Fibroblast of skin of back (primary cell): ENCODE data around the gene PHRF1.

Source experiments
- DNase-seq: peaks from one replicate; pipeline ENCODE4 v3.0.0-alpha.2; 2013

The PHRF1 gene

DNA sequence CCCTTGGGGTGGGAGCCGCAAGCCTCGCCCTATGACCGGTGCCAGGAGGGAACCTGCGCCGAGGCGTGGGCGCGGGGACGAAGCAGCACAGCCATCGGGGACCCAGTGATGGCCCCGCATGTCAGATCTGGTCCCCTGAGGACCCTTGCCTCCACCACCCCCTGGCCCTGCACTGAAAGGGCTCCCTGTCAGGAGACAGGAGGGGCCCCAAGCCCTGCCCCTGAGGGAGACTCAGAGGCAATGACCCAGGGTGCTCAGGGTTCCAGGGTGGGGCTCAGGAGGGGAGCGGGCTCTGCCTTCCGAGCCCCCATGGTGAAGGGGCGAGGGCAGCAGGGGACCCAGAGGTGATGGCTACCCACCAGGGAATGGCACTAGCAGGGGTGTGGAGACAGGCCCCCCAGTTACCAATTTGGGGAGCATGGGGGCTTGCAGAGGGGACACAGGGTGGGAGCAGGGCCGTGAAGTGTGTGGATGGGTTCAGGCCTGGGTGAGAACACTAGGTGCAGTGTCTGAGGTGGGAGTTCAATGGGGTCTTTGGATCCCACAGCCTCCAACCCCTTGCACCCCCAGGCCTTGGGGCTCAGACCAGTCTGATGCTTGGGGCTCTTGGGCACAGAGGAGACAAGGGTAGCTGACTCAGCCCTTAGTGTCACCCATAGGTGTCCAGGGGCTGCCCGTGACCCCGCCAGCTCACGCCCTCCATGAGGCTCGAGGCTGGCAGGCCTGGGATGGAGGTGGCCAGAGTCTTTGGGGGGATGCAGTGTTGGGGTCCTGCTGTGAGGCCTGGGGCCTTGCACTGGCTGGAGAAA is 38.4 kb upstream of the PHRF1 start:
- DNase-seq, result no peak

DNA sequence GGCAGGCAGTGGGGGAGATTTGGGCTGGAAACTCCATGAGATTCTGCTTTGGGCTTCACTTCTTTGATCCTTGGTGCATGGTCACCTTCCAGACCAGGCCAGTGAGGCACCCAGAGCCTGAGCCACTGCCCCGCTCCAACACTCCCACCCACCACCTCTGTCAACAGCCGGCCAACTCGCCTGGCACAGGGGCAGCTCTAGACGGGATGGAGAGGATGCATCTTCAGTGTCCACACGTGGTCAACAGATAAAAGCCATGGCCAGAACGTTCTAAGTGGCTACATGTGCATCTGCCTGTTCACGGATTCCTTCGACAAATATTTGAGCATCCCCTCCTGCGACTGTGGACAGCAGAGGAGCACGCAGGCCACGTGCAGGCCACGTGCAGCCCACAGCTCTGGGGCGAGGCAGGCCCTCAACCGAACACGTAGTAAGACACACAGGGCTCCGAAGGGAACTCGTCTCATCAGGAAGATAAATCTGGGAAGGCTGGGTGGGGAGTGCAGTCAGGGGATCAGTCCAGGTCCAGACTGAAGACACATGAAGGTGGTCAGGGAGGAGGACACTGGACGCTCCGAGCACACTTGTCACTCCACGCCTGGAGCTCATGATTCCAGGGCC is 37.7 kb upstream of the PHRF1 start:
- no peak for DNase-seq

GRCh38 chr11:539971-540481 is 36.2 kb upstream of the PHRF1 start:
- no peak for DNase-seq

GRCh38 chr11:540583-541432 is 35.5 kb upstream of the PHRF1 start:
- no peak for DNase-seq

- DNase-seq, result no peak
Observed at GRCh38 chr11:541433-541885, 34.8 kb upstream of the PHRF1 start.

DNA sequence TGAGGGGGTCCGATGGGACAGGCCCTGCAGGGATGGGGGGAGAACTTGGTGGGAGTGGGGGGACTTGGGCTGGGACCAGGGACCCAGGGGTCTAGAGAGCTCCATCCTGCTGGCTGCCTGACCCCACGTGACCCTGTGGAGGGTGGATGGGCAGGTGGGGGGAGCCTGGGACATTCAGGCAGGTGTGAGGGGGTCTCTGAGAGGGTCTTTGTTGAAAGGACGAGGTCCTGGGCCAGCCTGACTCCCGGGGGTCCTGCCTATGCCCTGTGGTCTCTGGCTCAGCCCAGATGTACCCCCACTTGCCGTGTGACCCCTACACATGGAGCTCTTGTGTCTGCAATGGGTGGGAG is 31.5 kb upstream of the PHRF1 start:
- DNase-seq, result no peak

DNA sequence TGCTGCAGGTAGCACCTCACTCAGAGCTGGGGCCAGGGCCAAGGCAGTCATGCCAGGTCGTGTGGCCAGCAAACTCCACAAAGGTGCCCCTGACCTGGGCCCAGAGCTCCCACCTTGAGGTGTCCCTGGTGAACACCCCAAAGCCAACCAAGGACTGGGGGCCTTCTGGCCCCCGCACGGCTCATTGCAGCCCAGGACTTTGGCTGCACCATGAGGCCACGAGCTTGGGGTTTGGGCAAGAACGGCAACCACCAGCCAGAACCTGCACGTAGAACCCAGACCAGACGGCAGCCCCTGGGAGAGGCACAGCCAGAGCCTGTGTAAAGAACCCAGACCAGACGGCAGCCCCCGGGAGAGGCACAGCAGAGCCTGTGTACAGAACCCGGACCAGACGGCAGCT is 31.1 kb upstream of the PHRF1 start:
- DNase-seq, result no peak

GRCh38 chr11:548700-549603 is 27.3 kb upstream of the PHRF1 start:
- DNase-seq, result no peak

DNA sequence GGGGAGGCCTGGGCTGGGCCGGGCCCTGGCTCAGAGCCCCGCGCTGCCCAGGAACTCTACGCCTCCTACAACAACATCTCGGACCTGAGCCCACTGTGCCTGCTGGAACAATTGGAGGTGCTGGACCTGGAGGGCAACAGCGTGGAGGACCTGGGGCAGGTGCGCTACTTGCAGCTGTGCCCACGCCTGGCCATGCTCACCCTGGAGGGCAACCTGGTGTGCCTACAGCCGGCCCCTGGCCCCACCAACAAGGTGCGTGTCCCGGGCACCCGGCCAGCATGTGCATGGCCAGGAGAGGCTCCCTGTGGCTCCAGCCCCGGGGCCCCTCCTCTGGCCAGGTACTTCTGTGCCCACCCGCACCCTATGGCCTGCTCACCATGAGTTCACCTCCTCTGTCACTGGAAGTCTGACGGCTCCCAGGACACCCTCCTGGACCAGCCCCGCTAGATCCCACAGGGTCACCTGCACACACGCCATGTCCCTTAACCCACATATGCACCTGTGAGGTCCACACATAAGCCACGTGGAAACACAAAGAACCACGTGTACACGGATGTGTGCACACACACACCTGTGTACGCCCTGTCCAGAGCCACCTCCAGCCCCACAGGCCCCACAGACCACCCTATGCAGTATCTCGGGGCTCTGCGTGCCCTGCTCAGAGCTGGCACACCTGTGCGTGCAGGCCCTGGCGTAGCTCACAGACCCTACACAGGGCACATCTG is 26.1 kb upstream of the PHRF1 start:
- no peak for DNase-seq

GRCh38 chr11:550746-551085 is 25.6 kb upstream of the PHRF1 start:
- no peak for DNase-seq

DNA sequence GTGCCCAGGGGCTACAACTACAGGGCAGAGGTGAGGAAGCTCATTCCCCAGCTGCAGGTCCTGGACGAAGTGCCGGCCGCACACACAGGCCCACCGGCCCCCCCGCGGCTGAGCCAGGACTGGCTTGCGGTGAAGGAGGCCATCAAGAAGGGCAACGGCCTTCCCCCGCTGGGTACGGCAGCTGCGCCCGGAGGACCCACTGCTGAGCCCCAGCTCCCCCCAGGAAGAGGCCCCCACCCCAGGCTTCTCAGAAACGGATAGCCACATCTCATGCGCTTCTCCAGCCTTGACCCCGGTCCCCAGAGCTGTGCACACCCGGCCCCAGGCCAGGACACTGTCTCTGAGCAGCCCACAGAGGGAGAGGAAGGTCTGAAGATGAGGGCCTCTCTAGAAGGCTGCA is 25.1 kb upstream of the PHRF1 start:
- DNase-seq, result no peak

GRCh38 chr11:551596-551995 is 24.7 kb upstream of the PHRF1 start:
- DNase-seq, result no peak

- DNase-seq, result no peak
Observed at GRCh38 chr11:553083-553987, 22.9 kb upstream of the PHRF1 start.

- no peak for DNase-seq
Observed at GRCh38 chr11:553988-554340, 22.3 kb upstream of the PHRF1 start.

DNA sequence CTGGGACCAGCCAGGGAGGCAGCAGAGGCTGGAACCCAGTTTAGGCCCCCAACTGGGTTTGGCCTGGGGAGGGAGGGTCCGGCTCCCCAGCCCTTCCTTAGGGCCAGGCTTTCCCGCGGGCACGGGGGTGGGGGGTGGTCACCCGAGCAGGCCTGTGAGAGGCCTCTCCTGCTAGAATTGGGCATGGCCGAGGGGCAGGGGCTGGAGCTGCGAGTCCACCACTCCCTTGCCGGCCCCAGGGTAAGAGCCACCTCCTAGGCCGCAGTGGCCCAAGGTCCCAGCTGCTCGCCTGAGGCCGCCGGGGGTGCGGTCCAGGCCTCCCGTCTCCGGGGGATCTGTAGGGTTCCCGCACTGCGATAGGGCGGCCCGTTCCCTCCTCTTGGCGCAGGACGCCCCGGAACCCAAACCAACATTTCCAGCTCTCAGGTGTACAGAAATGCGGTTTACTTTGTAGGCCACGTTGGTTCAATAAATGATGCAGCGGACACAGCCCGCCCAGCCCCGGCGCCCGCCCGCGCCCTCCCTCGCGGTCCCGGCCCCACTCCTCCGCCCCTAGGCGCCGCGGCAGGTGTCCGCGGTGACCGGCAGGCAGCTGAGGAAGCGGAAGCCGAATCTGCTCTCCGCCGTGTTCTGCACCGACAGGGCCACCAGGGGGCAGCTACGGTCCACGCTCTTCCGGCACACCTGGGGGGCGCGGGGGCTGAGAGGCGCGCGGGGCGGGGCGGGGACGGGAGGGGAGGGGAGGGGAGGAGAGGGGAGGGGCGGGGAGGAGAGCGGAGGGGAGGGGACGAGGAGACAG is 21.6 kb upstream of the PHRF1 start:
- no peak for DNase-seq

- DNase-seq, result no peak
Observed at GRCh38 chr11:555227-555779, 21.0 kb upstream of the PHRF1 start.

GRCh38 chr11:555780-556661 is 20.2 kb upstream of the PHRF1 start:
- no peak for DNase-seq

- no peak for DNase-seq
Observed at GRCh38 chr11:556662-557256, 19.5 kb upstream of the PHRF1 start.
